Neural cell (in vitro differentiated cells): ENCODE results near the gene POMGNT2. TPM values are rescaled to one million over a fixed set of nuclear protein-coding genes. Genes with fewer than 3 reads are reported as not detected.

Source experiments
- H2AFZ ChIP-seq: fragments of 200-600, 300-800 bp; sonication (generic), shearing (Covaris generic); 2 replicates; pipeline ENCODE4 v1.6.0; 2014; ENCODE audit warnings: low read depth, mild to moderate bottlenecking, antibody characterized with exemption, low read length, moderate library complexity
- H3F3A ChIP-seq: fragments of 200-600 bp; shearing (Covaris generic); 2 replicates; pipeline ENCODE4 v1.6.1; 2016; ENCODE audit warnings: mild to moderate bottlenecking, moderate library complexity, mixed read lengths, antibody characterized with exemption, low read length; ENCODE audit not compliant: insufficient read depth, poor library complexity, severe bottlenecking
- H3K27ac ChIP-seq: fragments of 200-600, 300-800 bp; sonication (generic), shearing (Covaris generic); 2 replicates; pipeline ENCODE4 v1.5.1; 2014; ENCODE audit warnings: mild to moderate bottlenecking, low read length, moderate library complexity
- H3K27me3 ChIP-seq: fragments of 300-800, 200-600 bp; sonication (generic), shearing (Covaris generic); 2 replicates; pipeline ENCODE4 v1.6.0; 2014; ENCODE audit warnings: mild to moderate bottlenecking, low read depth, low read length, moderate library complexity; ENCODE audit not compliant: insufficient read depth
- H3K36me3 ChIP-seq: fragments of 300-800, 200-600 bp; sonication (generic), shearing (Covaris generic); 2 replicates; pipeline ENCODE4 v1.5.1; 2014; ENCODE audit warnings: mild to moderate bottlenecking, antibody characterized with exemption, low read length, moderate library complexity; ENCODE audit not compliant: insufficient read depth
- H3K4me2 ChIP-seq: fragments of 300-800, 200-600 bp; sonication (generic), shearing (Covaris generic); 2 replicates; pipeline ENCODE4 v1.6.0; 2014; ENCODE audit warnings: mild to moderate bottlenecking, low read length
- H3K4me3 ChIP-seq: fragments of 300-800, 200-600 bp; sonication (generic), shearing (Covaris generic); 2 replicates; pipeline ENCODE4 v1.5.1; 2014; ENCODE audit warnings: mild to moderate bottlenecking, low read length, moderate library complexity
- H3K79me2 ChIP-seq: fragments of 200-600 bp; shearing (Covaris generic); replicated peaks from 2 replicates; pipeline ENCODE4 v1.6.0; 2014; ENCODE audit warnings: mild to moderate bottlenecking, low read length, moderate library complexity; ENCODE audit not compliant: insufficient read depth
- H3K9ac ChIP-seq: fragments of 300-800, 200-600 bp; sonication (generic), shearing (Covaris generic); 2 replicates; pipeline ENCODE4 v1.6.1; 2016; ENCODE audit warnings: mild to moderate bottlenecking, low read length, mixed read lengths
- H3K9me2 ChIP-seq: fragments of 200-600 bp; shearing (Covaris generic); 2 replicates; pipeline ENCODE4 v1.6.1; 2016; ENCODE audit warnings: mild to moderate bottlenecking, low read length, mixed read lengths; ENCODE audit not compliant: insufficient read depth
- H3K9me3 ChIP-seq: fragments of 200-600, 300-800 bp; sonication (generic), shearing (Covaris generic); 2 replicates; pipeline ENCODE4 v1.6.1; 2016; ENCODE audit warnings: mild to moderate bottlenecking, mixed run types, low read length, moderate library complexity, mixed read lengths
- H4K20me1 ChIP-seq: fragments of 200-600 bp; shearing (Covaris generic); 2 replicates; pipeline ENCODE4 v1.6.1; 2016; ENCODE audit warnings: mild to moderate bottlenecking, mixed run types; ENCODE audit not compliant: insufficient read depth
- CTCF ChIP-seq: fragments of 450-650 bp; IDR thresholded peaks from 2 replicates; pipeline ENCODE4 v1.5.1; 2014; ENCODE audit warnings: antibody characterized with exemption, mild to moderate bottlenecking, moderate library complexity; ENCODE audit not compliant: poor library complexity, severe bottlenecking
- EP300 ChIP-seq: fragments of 450-650 bp; conservative IDR thresholded peaks from 2 replicates; pipeline ENCODE4 v1.6.1; 2014; ENCODE audit warnings: antibody characterized with exemption, mild to moderate bottlenecking, moderate library complexity; ENCODE audit not compliant: poor library complexity, severe bottlenecking
- EZH2 ChIP-seq: fragments of 200-600, 300-800 bp; shearing (Covaris generic), sonication (generic); IDR thresholded peaks from 2 replicates; pipeline ENCODE4 v1.6.1; 2014; ENCODE audit warnings: antibody characterized with exemption, low read length, borderline replicate concordance, mild to moderate bottlenecking; ENCODE audit not compliant: insufficient read depth, poor library complexity, severe bottlenecking
- MXI1 ChIP-seq: fragments of 450-650 bp; conservative IDR thresholded peaks from 2 replicates; pipeline ENCODE4 v1.6.1; 2014; ENCODE audit warnings: antibody characterized with exemption, mild to moderate bottlenecking; ENCODE audit not compliant: poor library complexity, severe bottlenecking
- POLR2AphosphoS5 ChIP-seq: IDR thresholded peaks from 2 replicates; pipeline ENCODE4 v1.6.1; 2012
- RAD21 ChIP-seq: fragments of 450-650 bp; conservative IDR thresholded peaks from 2 replicates; pipeline ENCODE4 v1.6.1; 2014; ENCODE audit warnings: antibody characterized with exemption, mild to moderate bottlenecking, moderate library complexity
- SMC3 ChIP-seq: fragments of 450-650 bp; conservative IDR thresholded peaks from 2 replicates; pipeline ENCODE4 v1.6.1; 2014; ENCODE audit warnings: antibody characterized with exemption, mild to moderate bottlenecking, moderate library complexity; ENCODE audit not compliant: poor library complexity
- TAF1 ChIP-seq: IDR thresholded peaks from 2 replicates; pipeline ENCODE4 v1.6.1; 2012; ENCODE audit warnings: low read depth
- polyA plus RNA-seq: library from polyadenylated mRNA; depleted of rRNA; stranded (reverse); fragments of >200 nt; gene quantifications from 2 replicates; pipeline ENCODE4 v1.2.3, GENCODE V29; 2014
- TF ChIP-seq, protein P1 (sequence below): IDR thresholded peaks from 2 replicates; pipeline ENCODE4 v1.6.1; 2012; ENCODE audit warnings: borderline replicate concordance

POMGNT2 gene
- polyA plus RNA-seq, 1 donor from 2014 or later, result 25.7 TPM

DNA sequence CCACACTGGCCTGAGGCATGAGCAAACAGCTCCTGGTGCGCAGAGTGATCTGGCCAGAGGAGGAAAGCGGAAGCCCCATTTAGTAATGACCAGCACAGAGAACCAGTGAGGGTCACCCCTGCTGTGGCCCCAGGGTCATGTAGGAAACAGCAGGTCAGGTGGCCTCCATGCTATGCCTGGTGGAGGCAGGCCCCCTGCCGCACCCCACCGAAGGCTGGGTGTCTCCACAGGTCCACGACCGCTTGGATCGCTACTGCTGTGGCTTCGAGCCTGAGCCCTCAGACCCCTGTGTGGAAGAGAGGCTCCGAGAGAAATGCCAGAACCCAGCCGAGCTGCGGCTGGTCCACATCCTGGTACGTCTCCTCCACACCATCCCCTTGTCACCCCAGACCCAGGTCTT lies 52.6 kb downstream of the POMGNT2 start:
- H3K79me2 ChIP-seq, result no peaks in the 10 kb centered on the region
- no peak overlapping the region for H2AFZ ChIP-seq
- H3K9me3 ChIP-seq, result no peaks in the 10 kb centered on the region
- no peak overlapping the region for H3K27ac ChIP-seq
- H4K20me1 ChIP-seq, result no peaks in the 10 kb centered on the region
- H3K36me3 ChIP-seq, result no peaks in the 10 kb centered on the region
- H3K4me2 ChIP-seq, result no peak overlapping the region
- no peak overlapping the region for H3K4me3 ChIP-seq
- no peaks in the 10 kb centered on the region for H3K27me3 ChIP-seq
- TF ChIP-seq, protein P1, sequence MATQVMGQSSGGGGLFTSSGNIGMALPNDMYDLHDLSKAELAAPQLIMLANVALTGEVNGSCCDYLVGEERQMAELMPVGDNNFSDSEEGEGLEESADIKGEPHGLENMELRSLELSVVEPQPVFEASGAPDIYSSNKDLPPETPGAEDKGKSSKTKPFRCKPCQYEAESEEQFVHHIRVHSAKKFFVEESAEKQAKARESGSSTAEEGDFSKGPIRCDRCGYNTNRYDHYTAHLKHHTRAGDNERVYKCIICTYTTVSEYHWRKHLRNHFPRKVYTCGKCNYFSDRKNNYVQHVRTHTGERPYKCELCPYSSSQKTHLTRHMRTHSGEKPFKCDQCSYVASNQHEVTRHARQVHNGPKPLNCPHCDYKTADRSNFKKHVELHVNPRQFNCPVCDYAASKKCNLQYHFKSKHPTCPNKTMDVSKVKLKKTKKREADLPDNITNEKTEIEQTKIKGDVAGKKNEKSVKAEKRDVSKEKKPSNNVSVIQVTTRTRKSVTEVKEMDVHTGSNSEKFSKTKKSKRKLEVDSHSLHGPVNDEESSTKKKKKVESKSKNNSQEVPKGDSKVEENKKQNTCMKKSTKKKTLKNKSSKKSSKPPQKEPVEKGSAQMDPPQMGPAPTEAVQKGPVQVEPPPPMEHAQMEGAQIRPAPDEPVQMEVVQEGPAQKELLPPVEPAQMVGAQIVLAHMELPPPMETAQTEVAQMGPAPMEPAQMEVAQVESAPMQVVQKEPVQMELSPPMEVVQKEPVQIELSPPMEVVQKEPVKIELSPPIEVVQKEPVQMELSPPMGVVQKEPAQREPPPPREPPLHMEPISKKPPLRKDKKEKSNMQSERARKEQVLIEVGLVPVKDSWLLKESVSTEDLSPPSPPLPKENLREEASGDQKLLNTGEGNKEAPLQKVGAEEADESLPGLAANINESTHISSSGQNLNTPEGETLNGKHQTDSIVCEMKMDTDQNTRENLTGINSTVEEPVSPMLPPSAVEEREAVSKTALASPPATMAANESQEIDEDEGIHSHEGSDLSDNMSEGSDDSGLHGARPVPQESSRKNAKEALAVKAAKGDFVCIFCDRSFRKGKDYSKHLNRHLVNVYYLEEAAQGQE, result no peak
- TF ChIP-seq SMC3, result no peak
- TF ChIP-seq TAF1, result no peak
- no peak for TF ChIP-seq RAD21
- TF ChIP-seq MXI1, result no peak
- no peak for TF ChIP-seq EP300
- no peak for TF ChIP-seq EZH2
- no peak for TF ChIP-seq POLR2AphosphoS5
- no peak for TF ChIP-seq CTCF
- H3F3A ChIP-seq, result no peaks in the 10 kb centered on the region
- H3K9me2 ChIP-seq, result no peaks in the 10 kb centered on the region
- no peak overlapping the region for H3K9ac ChIP-seq

DNA sequence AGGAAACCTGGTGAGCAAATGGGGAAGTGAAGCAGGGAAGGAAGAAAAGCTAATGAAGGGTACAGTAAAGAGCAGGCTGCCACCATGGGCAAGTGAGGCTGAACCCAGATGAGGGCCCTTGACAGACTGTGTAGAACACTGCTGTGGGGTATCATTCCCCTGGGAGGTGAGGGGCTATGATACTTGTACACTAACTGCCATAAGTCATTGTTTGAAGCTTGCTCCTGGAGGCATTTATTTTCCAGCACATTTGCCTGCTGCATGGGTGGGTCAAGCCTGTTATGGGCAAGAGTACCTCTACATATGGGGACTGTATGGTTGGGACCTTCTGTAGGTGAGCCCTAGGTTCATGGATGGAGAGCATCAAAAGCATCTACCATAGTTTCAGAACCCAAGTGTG lies 57.4 kb downstream of the POMGNT2 start:
- Histone ChIP-seq H3K4me3 (no peak overlapping the region), H3K4me2 (no peak overlapping the region), H3K9ac (no peak overlapping the region), H3K79me2 (no peaks in the 10 kb centered on the region), H2AFZ (no peak overlapping the region), H3K36me3 (no peaks in the 10 kb centered on the region), H3K9me2 (no peaks in the 10 kb centered on the region), H3K9me3 (no peaks in the 10 kb centered on the region), H3K27me3 (no peaks in the 10 kb centered on the region), H3K27ac (no peak overlapping the region), H4K20me1 (no peaks in the 10 kb centered on the region), H3F3A (no peaks in the 10 kb centered on the region)
- no peak for TF ChIP-seq CTCF
- TF ChIP-seq RAD21, result no peak
- TF ChIP-seq EZH2, result no peak
